Endothelial cell of umbilical vein (primary cell): ENCODE data around the gene GPD2. TPM values are rescaled to one million over a fixed set of nuclear protein-coding genes. Genes with fewer than 3 reads are reported as not detected.

Experiments used
- BruUV-seq: library from RNA; stranded (reverse); fragments of 400-500 nt; replicated peaks from 2 replicates; lab custom pipeline; 2021; lab: Mats Ljungman, UMichigan
- CTCF ChIA-PET: fragments of 300-600, 350-600 bp; sonication (Branson Sonifier 250); formaldehyde crosslinking; loops from one replicate; lab custom pipeline; 2021; ENCODE audit warnings: antibody characterized with exemption, inconsistent platforms; lab: Charles Lee
- POLR2A ChIA-PET: fragments of 300-600, 350-600 bp; sonication (Branson Sonifier 250); formaldehyde crosslinking; loops from one replicate; lab custom pipeline; 2021; ENCODE audit warnings: antibody characterized with exemption, inconsistent platforms; lab: Charles Lee
- DNase-seq: peaks from one replicate; pipeline ENCODE4 v3.0.0-alpha.2; 2011; ENCODE audit warnings: low read depth, low spot score
- FAIRE-seq: peaks from 2 replicates; lab custom pipeline; 2011; peaks lifted over from hg19 to GRCh38; lab: Jason Lieb, UNC
- H2AFZ ChIP-seq: 2 replicates; pipeline ENCODE4 v1.6.0; 2012; ENCODE audit warnings: low read depth, low read length, control low read depth, inconsistent platforms
- H3K27ac ChIP-seq: 2 replicates; pipeline ENCODE4 v1.5.1; 2011; ENCODE audit warnings: low read depth, mild to moderate bottlenecking, control low read depth, low read length, moderate library complexity; ENCODE audit not compliant: insufficient read depth
- H3K27me3 ChIP-seq, 2 experiments: 2 replicates each; pipeline versions ENCODE4 v1.6.0 to v1.6.1; 2011; ENCODE audit warnings: low read length in 2 of 2, mixed read lengths in 1 of 2; ENCODE audit not compliant: control insufficient read depth in 2 of 2, insufficient read depth in 2 of 2
- H3K36me3 ChIP-seq, 2 experiments: 2 replicates in 1 of 2; 3 replicates in 1 of 2; pipeline ENCODE4 v1.5.1; 2011; ENCODE audit warnings: low read length in 2 of 2, mild to moderate bottlenecking in 1 of 2, moderate library complexity in 1 of 2; ENCODE audit not compliant: control insufficient read depth in 2 of 2, insufficient read depth in 2 of 2; ENCODE audit errors: extremely low read depth in 1 of 2
- H3K4me1 ChIP-seq: 3 replicates; pipeline ENCODE4 v1.5.1; 2011; ENCODE audit warnings: mild to moderate bottlenecking, low read length; ENCODE audit not compliant: control insufficient read depth, insufficient read depth; ENCODE audit errors: extremely low read depth
- H3K4me2 ChIP-seq: 2 replicates; pipeline ENCODE4 v1.6.1; 2011; ENCODE audit warnings: low read length, control low read depth, mixed read lengths; ENCODE audit not compliant: insufficient read depth
- H3K4me3 ChIP-seq, 3 experiments: fragments of 200-600 bp in 1 of 3; sonication (generic), shearing (Covaris generic) in 1 of 3; replicated peaks in 1 of 3; 2 replicates each; pipeline ENCODE4 v1.5.1; 2011 to 2016; ENCODE audit warnings: control low read depth in 3 of 3, low read length in 3 of 3, mild to moderate bottlenecking in 2 of 3, inconsistent platforms in 1 of 3, low read depth in 1 of 3, moderate library complexity in 1 of 3; ENCODE audit not compliant: insufficient read depth in 1 of 3
- H3K79me2 ChIP-seq: 2 replicates; pipeline ENCODE4 v1.6.0; 2012; ENCODE audit warnings: low read length, inconsistent platforms; ENCODE audit not compliant: control insufficient read depth, insufficient read depth
- H3K9ac ChIP-seq: replicated peaks from 2 replicates; pipeline ENCODE3; 2011; ENCODE audit warnings: low read length, control low read depth; ENCODE audit not compliant: insufficient read depth; ENCODE audit errors: extremely low read depth
- H3K9me1 ChIP-seq: replicated peaks from 3 replicates; pipeline ENCODE4 v1.6.0; 2011; ENCODE audit warnings: mild to moderate bottlenecking, low read length; ENCODE audit not compliant: control insufficient read depth, insufficient read depth; ENCODE audit errors: extremely low read depth
- H3K9me3 ChIP-seq: replicated peaks from 2 replicates; pipeline ENCODE4 v1.5.1; 2012; ENCODE audit warnings: low read length, inconsistent platforms; ENCODE audit not compliant: control insufficient read depth, insufficient read depth
- H4K20me1 ChIP-seq: replicated peaks from 2 replicates; pipeline ENCODE3; 2011; ENCODE audit warnings: mild to moderate bottlenecking, low read length; ENCODE audit not compliant: control insufficient read depth, insufficient read depth; ENCODE audit errors: extremely low read depth
- EZH2 ChIP-seq: IDR thresholded peaks from 2 replicates; pipeline ENCODE4 v1.6.1; 2012; ENCODE audit warnings: borderline replicate concordance, low read depth, mild to moderate bottlenecking, moderate library complexity, low read length, inconsistent platforms; ENCODE audit not compliant: severe bottlenecking
- FOS ChIP-seq: IDR thresholded peaks from 2 replicates; pipeline ENCODE4 v1.6.1; 2011; ENCODE audit warnings: mild to moderate bottlenecking, low read length, moderate library complexity, borderline replicate concordance; ENCODE audit not compliant: insufficient read depth
- GATA2 ChIP-seq: IDR thresholded peaks from 2 replicates; pipeline ENCODE4 v1.7.0; 2011; ENCODE audit warnings: low read depth, mild to moderate bottlenecking, moderate library complexity, mixed read lengths, low read length; ENCODE audit not compliant: insufficient read length, insufficient read depth
- JUN ChIP-seq: IDR thresholded peaks from 2 replicates; pipeline ENCODE4 v1.6.1; 2011; ENCODE audit warnings: borderline replicate concordance, low read depth; ENCODE audit not compliant: insufficient read length, insufficient read depth
- MYC ChIP-seq: IDR thresholded peaks from one replicate; pipeline ENCODE4 v1.6.1; 2011; ENCODE audit warnings: mild to moderate bottlenecking, low read depth, low read length
- POLR2A ChIP-seq: IDR thresholded peaks from 2 replicates; pipeline ENCODE4 v1.6.1; 2012; ENCODE audit warnings: low read depth, mild to moderate bottlenecking, control low read depth, low read length
- POLR2AphosphoS5 ChIP-seq: IDR thresholded peaks from 2 replicates; pipeline ENCODE4 v1.6.1; 2012; ENCODE audit warnings: low read depth, mild to moderate bottlenecking, control low read depth, low read length, moderate library complexity; ENCODE audit not compliant: insufficient read depth
- dilution Hi-C: fragments of 300-500 bp; cut with MboI; formaldehyde crosslinking; loops from one replicate; pipeline ENCODE4 v1.15.0; 2019; ENCODE audit warnings: low sequenced_read_pairs; ENCODE audit not compliant: extremely low pct_ligation_motif_present
- intact Hi-C: fragments of 100-400 bp; cut with micrococcal nuclease; formaldehyde crosslinking; loops from one replicate; pipeline ENCODE4 v1.10.0; 2022
- polyA plus RNA-seq, 4 experiments: library from polyadenylated mRNA; depleted of rRNA in 3 of 4; stranded (reverse) in 3 of 4; unstranded in 1 of 4; fragments of >200 nt; gene quantifications; 2 replicates each; pipeline versions ENCODE4 v1.2.1 to v1.2.3, GENCODE V29; 2011 to 2012; ENCODE audit warnings: missing spikeins in 1 of 4
- total RNA-seq: library from RNA; stranded (reverse); gene quantifications from 2 replicates; pipeline ENCODE4 v1.2.3, GENCODE V29; 2021
- TF ChIP-seq, protein P1 (sequence below): IDR thresholded peaks from 2 replicates; pipeline ENCODE4 v1.6.1; 2011; ENCODE audit not compliant: insufficient read depth, insufficient read length
- TF ChIP-seq, protein P2 (sequence below), 2 donors: IDR thresholded peaks; 1 replicate in 1 of 2; 2 replicates in 1 of 2; pipeline ENCODE4 v1.5.1; 2011; ENCODE audit warnings: low read length in 2 of 2, mild to moderate bottlenecking in 2 of 2, moderate library complexity in 2 of 2, control low read depth in 1 of 2, inconsistent platforms in 1 of 2, low read depth in 1 of 2; ENCODE audit not compliant: insufficient read depth in 1 of 2; ENCODE audit errors: extremely low read depth in 1 of 2

Gene GPD2
- total and polyA plus RNA-seq, 2 donors (not counting 3 experiments of a cell fraction or from before 2014, with no cell fraction given), result 6.6 to 37.0 TPM

GRCh38 chr2:156490466-156490840, 54.3 kb downstream of the GPD2 start:
- intact Hi-C loops, result loop anchor here (10.0 kb wide), 1 partner anchor 1116 kb away; no protein-coding TSS in a partner anchor
- Histone ChIP-seq H3K9ac (no peak overlapping the region), H3K79me2 (no peaks in the 10 kb centered on the region), H3K36me3 (no peaks in the 10 kb centered on the region), H3K9me1 (no peaks in the 10 kb centered on the region), H3K4me3 (no peak overlapping the region), H4K20me1 (no peaks in the 10 kb centered on the region), H3K27me3 (no peaks in the 10 kb centered on the region), H3K27ac (no peak overlapping the region), H2AFZ (no peak overlapping the region), H3K9me3 (no peaks in the 10 kb centered on the region), H3K4me1 (no peaks in the 10 kb centered on the region), H3K4me2 (no peak overlapping the region)
- BruUV-seq, result no TSS peak
- ChIA-PET POLR2A (no interaction called here), CTCF (no interaction called here)
- dilution Hi-C loops, result no loop called here
- DNase-seq, result no peak
- no peak for FAIRE-seq
- TF ChIP-seq JUN (no peak), POLR2A (no peak)
- TF ChIP-seq, protein P1, sequence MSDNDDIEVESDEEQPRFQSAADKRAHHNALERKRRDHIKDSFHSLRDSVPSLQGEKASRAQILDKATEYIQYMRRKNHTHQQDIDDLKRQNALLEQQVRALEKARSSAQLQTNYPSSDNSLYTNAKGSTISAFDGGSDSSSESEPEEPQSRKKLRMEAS, result no peak

GRCh38 chr2:156491176-156491575, 55.0 kb downstream of the GPD2 start:
- no peak for FAIRE-seq
- no peak overlapping the region for H2AFZ ChIP-seq
- dilution Hi-C loops, result no loop called here
- no peak overlapping the region for H3K4me2 ChIP-seq
- H3K9ac ChIP-seq, result no peak overlapping the region
- CTCF ChIA-PET, result interaction anchor here (0.7 kb wide), 1 partner anchor 845 kb away, joined by 6 read pairs; no protein-coding TSS in a partner anchor
- H3K9me3 ChIP-seq, result no peaks in the 10 kb centered on the region
- no peaks in the 10 kb centered on the region for H3K27me3 ChIP-seq
- H3K4me1 ChIP-seq, result no peaks in the 10 kb centered on the region
- H3K27ac ChIP-seq, result no peak overlapping the region
- H4K20me1 ChIP-seq, result no peaks in the 10 kb centered on the region
- POLR2A ChIA-PET, result no interaction called here
- no peaks in the 10 kb centered on the region for H3K36me3 ChIP-seq
- H3K9me1 ChIP-seq, result no peaks in the 10 kb centered on the region
- intact Hi-C loops, result loop anchor here (10.0 kb wide), 1 partner anchor 1116 kb away; no protein-coding TSS in a partner anchor
- TF ChIP-seq FOS (no peak), POLR2A (no peak), EZH2 (no peak), GATA2 (no peak), JUN (no peak), MYC (no peak), POLR2AphosphoS5 (no peak)
- TF ChIP-seq, protein P2, sequence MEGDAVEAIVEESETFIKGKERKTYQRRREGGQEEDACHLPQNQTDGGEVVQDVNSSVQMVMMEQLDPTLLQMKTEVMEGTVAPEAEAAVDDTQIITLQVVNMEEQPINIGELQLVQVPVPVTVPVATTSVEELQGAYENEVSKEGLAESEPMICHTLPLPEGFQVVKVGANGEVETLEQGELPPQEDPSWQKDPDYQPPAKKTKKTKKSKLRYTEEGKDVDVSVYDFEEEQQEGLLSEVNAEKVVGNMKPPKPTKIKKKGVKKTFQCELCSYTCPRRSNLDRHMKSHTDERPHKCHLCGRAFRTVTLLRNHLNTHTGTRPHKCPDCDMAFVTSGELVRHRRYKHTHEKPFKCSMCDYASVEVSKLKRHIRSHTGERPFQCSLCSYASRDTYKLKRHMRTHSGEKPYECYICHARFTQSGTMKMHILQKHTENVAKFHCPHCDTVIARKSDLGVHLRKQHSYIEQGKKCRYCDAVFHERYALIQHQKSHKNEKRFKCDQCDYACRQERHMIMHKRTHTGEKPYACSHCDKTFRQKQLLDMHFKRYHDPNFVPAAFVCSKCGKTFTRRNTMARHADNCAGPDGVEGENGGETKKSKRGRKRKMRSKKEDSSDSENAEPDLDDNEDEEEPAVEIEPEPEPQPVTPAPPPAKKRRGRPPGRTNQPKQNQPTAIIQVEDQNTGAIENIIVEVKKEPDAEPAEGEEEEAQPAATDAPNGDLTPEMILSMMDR (IDR thresholded peaks at IDR 0.05; ENCODE audit: extremely low read depth in 1 of 2, insufficient read depth in 1 of 2, low read depth in 1 of 2, low read length in 2 of 2), result no peak
- TF ChIP-seq, protein P1, result no peak
- DNase-seq, result no peak
- H3K4me3 ChIP-seq, result no peak overlapping the region
- no peaks in the 10 kb centered on the region for H3K79me2 ChIP-seq
- BruUV-seq, result no TSS peak
